PC-9 (cell line): ENCODE data around the gene KIN. TPM values are rescaled to one million over a fixed set of nuclear protein-coding genes. Genes with fewer than 3 reads are reported as not detected.

Experiments used
- BruUV-seq: library from RNA; stranded (reverse); fragments of 400-500 nt; replicated peaks from 2 replicates; lab custom pipeline; 2021; lab: Mats Ljungman, UMichigan
- CTCF ChIA-PET: fragments of 300-600 bp; sonication (Branson Sonifier 250); formaldehyde crosslinking; loops from one replicate; lab custom pipeline; 2022; ENCODE audit warnings: antibody characterized with exemption; lab: Charles Lee
- POLR2A ChIA-PET: fragments of 300-600 bp; sonication (Branson Sonifier 250); formaldehyde crosslinking; loops from one replicate; lab custom pipeline; 2022; ENCODE audit warnings: antibody characterized with exemption; ENCODE audit not compliant: unreplicated experiment; lab: Charles Lee
- DNase-seq, 2 experiments: peaks; one replicate each; pipeline versions ENCODE4 v3.0.0 to v3.0.0-alpha.2; 2015 to 2022; ENCODE audit warnings: mixed read lengths in 1 of 2
- H2AFZ ChIP-seq: fragments of 200-600 bp; sonication (generic); 2 replicates; pipeline ENCODE4 v1.8.1; 2017; ENCODE audit warnings: antibody characterized with exemption
- H3F3A ChIP-seq: fragments of 200-600 bp; sonication (generic); 2 replicates; pipeline ENCODE4 v1.8.1; 2017; ENCODE audit warnings: antibody characterized with exemption, mild to moderate bottlenecking, low read depth; ENCODE audit not compliant: insufficient read depth
- H3K27ac ChIP-seq: fragments of 200-600 bp; sonication (generic); 2 replicates; pipeline ENCODE4 v1.6.1; 2016; ENCODE audit warnings: mixed run types
- H3K27me3 ChIP-seq: fragments of 200-600 bp; sonication (generic); 2 replicates; pipeline ENCODE4 v1.6.1; 2016; ENCODE audit warnings: low read depth, mixed run types; ENCODE audit not compliant: insufficient read depth
- H3K36me3 ChIP-seq: fragments of 200-600 bp; sonication (generic); 2 replicates; pipeline ENCODE4 v1.6.1; 2016; ENCODE audit warnings: low read depth, mixed run types
- H3K4me1 ChIP-seq: fragments of 200-600 bp; sonication (generic); replicated peaks from 2 replicates; pipeline ENCODE4 v1.6.1; 2016; ENCODE audit warnings: mixed run types; ENCODE audit not compliant: insufficient read depth
- H3K4me2 ChIP-seq: fragments of 200-600 bp; sonication (generic); 2 replicates; pipeline ENCODE4 v1.6.1; 2017; ENCODE audit warnings: mixed run types
- H3K4me3 ChIP-seq: fragments of 200-600 bp; sonication (generic); 2 replicates; pipeline ENCODE4 v1.6.1; 2016; ENCODE audit warnings: mixed run types
- H3K79me2 ChIP-seq: fragments of 200-600 bp; sonication (generic); 2 replicates; pipeline ENCODE4 v1.6.1; 2017; ENCODE audit warnings: low read depth, mixed run types
- H3K9me2 ChIP-seq: fragments of 200-600 bp; sonication (generic); 2 replicates; pipeline ENCODE4 v1.8.1; 2017; ENCODE audit warnings: mild to moderate bottlenecking; ENCODE audit not compliant: insufficient read depth
- H3K9me3 ChIP-seq: fragments of 200-600 bp; sonication (generic); 2 replicates; pipeline ENCODE4 v1.8.1; 2016; ENCODE audit warnings: low read depth; ENCODE audit not compliant: insufficient read depth
- H4K20me1 ChIP-seq: fragments of 200-600 bp; sonication (generic); 2 replicates; pipeline ENCODE4 v1.8.1; 2017; ENCODE audit not compliant: insufficient read depth
- CTCF ChIP-seq: fragments of 200-600 bp; sonication (generic); conservative IDR thresholded peaks from 2 replicates; pipeline ENCODE4 v1.6.1; 2017; ENCODE audit warnings: mixed run types, antibody characterized with exemption, mild to moderate bottlenecking, moderate library complexity
- EZH2 ChIP-seq: fragments of 200-600 bp; sonication (generic); IDR thresholded peaks from 2 replicates; pipeline ENCODE4 v1.8.0; 2017; ENCODE audit warnings: antibody characterized with exemption, low read depth
- intact Hi-C: fragments of 100-400 bp; cut with micrococcal nuclease; formaldehyde crosslinking; loops from one replicate; pipeline ENCODE4 v1.10.0; 2022; ENCODE audit not compliant: unreplicated experiment
- total RNA-seq: library from RNA; stranded (reverse); gene quantifications from 2 replicates; pipeline ENCODE4 v1.2.3, GENCODE V29; 2021

Gene KIN
- total RNA-seq, 1 experiment from 2014 or later: 10.4 TPM

- CTCF ChIA-PET: no interaction called here
- POLR2A ChIA-PET: no interaction called here
Measured at GRCh38 chr10:7833210-7833609, 45.4 kb upstream of the KIN start.

GRCh38 chr10:7832060-7832459, 44.3 kb upstream of the KIN start:
- CTCF ChIA-PET: no interaction called here
- Histone ChIP-seq H3K36me3 (no peaks in the 10 kb centered on the region), H3K4me2 (no peak overlapping the region), H3K9me2 (no peaks in the 10 kb centered on the region), H3K27ac (no peak overlapping the region), H3K4me1 (no peaks in the 10 kb centered on the region), H3K79me2 (no peaks in the 10 kb centered on the region), H3K27me3 (no peaks in the 10 kb centered on the region), H4K20me1 (no peaks in the 10 kb centered on the region), H2AFZ (no peak overlapping the region), H3K9me3 (no peaks in the 10 kb centered on the region), H3F3A (no peaks in the 10 kb centered on the region), H3K4me3 (no peak overlapping the region)
- BruUV-seq: no TSS peak
- no peak for DNase-seq
- TF ChIP-seq EZH2 (no peak), CTCF (no peak)
- POLR2A ChIA-PET: no interaction called here
- intact Hi-C loops: no loop called here

More at GRCh38 chr10:7833210-7833609, 45.4 kb upstream of the KIN start:
- TF ChIP-seq EZH2: no peak
- TF ChIP-seq CTCF: no peak
- H2AFZ ChIP-seq: no peak overlapping the region
- no peaks in the 10 kb centered on the region for H3F3A ChIP-seq
- H3K9me3 ChIP-seq: no peaks in the 10 kb centered on the region
- BruUV-seq: no TSS peak
- DNase-seq: no peak
- no peaks in the 10 kb centered on the region for H3K79me2 ChIP-seq
- H3K27me3 ChIP-seq: no peaks in the 10 kb centered on the region
- no peaks in the 10 kb centered on the region for H3K4me1 ChIP-seq
- intact Hi-C loops: no loop called here
- no peaks in the 10 kb centered on the region for H4K20me1 ChIP-seq
- no peak overlapping the region for H3K27ac ChIP-seq
- no peak overlapping the region for H3K4me2 ChIP-seq
- no peak overlapping the region for H3K4me3 ChIP-seq
- H3K36me3 ChIP-seq: no peaks in the 10 kb centered on the region
- H3K9me2 ChIP-seq: no peaks in the 10 kb centered on the region

- no peaks in the 10 kb centered on the region for H3K9me2 ChIP-seq
- no peak overlapping the region for H2AFZ ChIP-seq
- no peaks in the 10 kb centered on the region for H4K20me1 ChIP-seq
- no peak overlapping the region for H3K4me3 ChIP-seq
- DNase-seq: no peak
- POLR2A ChIA-PET: no interaction called here
- CTCF ChIA-PET: no interaction called here
- no peaks in the 10 kb centered on the region for H3K9me3 ChIP-seq
- no peaks in the 10 kb centered on the region for H3K79me2 ChIP-seq
- no peaks in the 10 kb centered on the region for H3K4me1 ChIP-seq
- TF ChIP-seq CTCF: no peak
- no peak for TF ChIP-seq EZH2
- no peak overlapping the region for H3K27ac ChIP-seq
- no peaks in the 10 kb centered on the region for H3F3A ChIP-seq
- no TSS peak for BruUV-seq
- intact Hi-C loops: no loop called here
- no peak overlapping the region for H3K4me2 ChIP-seq
- H3K36me3 ChIP-seq: no peaks in the 10 kb centered on the region
- H3K27me3 ChIP-seq: no peaks in the 10 kb centered on the region
Measured at GRCh38 chr10:7829289-7829834, 41.6 kb upstream of the KIN start.
